LNCaP clone FGC (cell line): ENCODE results near the gene CAMP.

Source experiments
- DNase-seq: peaks from one replicate; pipeline ENCODE4 v3.0.0-alpha.2; 2011; ENCODE audit warnings: low read depth
- H3K4me3 ChIP-seq: 2 replicates; pipeline ENCODE4 v1.5.1; 2011; ENCODE audit warnings: mild to moderate bottlenecking, low read depth, low read length, control low read depth
- CTCF ChIP-seq: IDR thresholded peaks from 2 replicates; pipeline ENCODE4 v1.5.1; 2012; ENCODE audit warnings: mild to moderate bottlenecking; ENCODE audit not compliant: control insufficient read depth, insufficient read depth; ENCODE audit errors: extremely low read depth

The CAMP gene

GRCh38 chr3:48214225-48214624 is 9.1 kb upstream of the CAMP start:
- no peak for TF ChIP-seq CTCF
- DNase-seq, result no peak
- no peak overlapping the region for H3K4me3 ChIP-seq

- no peak overlapping the region for H3K4me3 ChIP-seq
- DNase-seq, result no peak
- no peak for TF ChIP-seq CTCF
Observed at GRCh38 chr3:48215019-48215418, 8.3 kb upstream of the CAMP start.

GRCh38 chr3:48215466-48215865 is 7.8 kb upstream of the CAMP start:
- H3K4me3 ChIP-seq, result no peak overlapping the region
- no peak for DNase-seq
- no peak for TF ChIP-seq CTCF

- no peak overlapping the region for H3K4me3 ChIP-seq
- no peak for DNase-seq
- TF ChIP-seq CTCF, result no peak
Observed at GRCh38 chr3:48215876-48216275, 7.4 kb upstream of the CAMP start.

GRCh38 chr3:48217449-48217848 is 5.8 kb upstream of the CAMP start:
- no peak for DNase-seq
- H3K4me3 ChIP-seq, result no peak overlapping the region
- no peak for TF ChIP-seq CTCF

GRCh38 chr3:48218537-48218936 is 4.8 kb upstream of the CAMP start:
- no peak for TF ChIP-seq CTCF
- no peak overlapping the region for H3K4me3 ChIP-seq
- DNase-seq, result no peak

- no peak overlapping the region for H3K4me3 ChIP-seq
- no peak for DNase-seq
- no peak for TF ChIP-seq CTCF
Observed at GRCh38 chr3:48219543-48219942, 3.8 kb upstream of the CAMP start.
